ENCODE measurements around the gene PSMG2. TPM values are rescaled to one million over a fixed set of nuclear protein-coding genes. Genes with fewer than 3 reads are reported as not detected.

Gene PSMG2, protein sequence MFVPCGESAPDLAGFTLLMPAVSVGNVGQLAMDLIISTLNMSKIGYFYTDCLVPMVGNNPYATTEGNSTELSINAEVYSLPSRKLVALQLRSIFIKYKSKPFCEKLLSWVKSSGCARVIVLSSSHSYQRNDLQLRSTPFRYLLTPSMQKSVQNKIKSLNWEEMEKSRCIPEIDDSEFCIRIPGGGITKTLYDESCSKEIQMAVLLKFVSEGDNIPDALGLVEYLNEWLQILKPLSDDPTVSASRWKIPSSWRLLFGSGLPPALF
- 24.6 and 24.8 TPM in 2 replicates for total RNA-seq (2013; cell fraction: nucleolus; rRNA removed)
- 117 and 134 TPM in 2 replicates for total RNA-seq (2014; rRNA removed)
- 111 and 116 TPM in 2 replicates for total RNA-seq (2014; rRNA removed; fragmentation: Illumina TruSeq; extraction: Trizol)
- total RNA-seq (2021) = 87.0 and 88.5 TPM in 2 replicates
- 53.3 TPM for polyA plus RNA-seq (2011; ENCODE audit: low read depth)
- 93.4 and 102 TPM in 2 replicates for polyA plus RNA-seq (2011; rRNA removed)
- 62.4 and 64.0 TPM in 2 replicates for polyA plus RNA-seq (2011; cell fraction: cytosol; rRNA removed)
- polyA plus RNA-seq (2011; cell fraction: nucleus; rRNA removed) = 34.3 and 37.0 TPM in 2 replicates
- 74.9 and 88.9 TPM in 2 replicates for polyA plus RNA-seq (2012)
- 116 and 119 TPM in 2 replicates for polyA plus RNA-seq (2014; fragmentation: Illumina TruSeq; extraction: Trizol)
- 100 to 1,000 TPM; 168 to 268 TPM for polyA plus RNA-seq (2014; fragmentation: Nextera tagmentation; extraction: Ambion mirVana)
- 81.5 and 97.4 TPM in 2 replicates for polyA plus RNA-seq (2014; rRNA removed)
- polyA plus RNA-seq (2016; fragmentation: Nextera tagmentation; extraction: Ambion mirVana) = 100 to 1,000 TPM; 156 to 174 TPM
- polyA minus RNA-seq (2011; rRNA and poly(A)+ RNA removed) = 54.7 and 59.0 TPM in 2 replicates
- polyA minus RNA-seq (2011; cell fraction: cytosol; rRNA and poly(A)+ RNA removed) = 29.1 and 29.4 TPM in 2 replicates
- 8.1 and 11.1 TPM in 2 replicates for polyA minus RNA-seq (2011; cell fraction: nucleus; rRNA and poly(A)+ RNA removed)
- Bru-seq, nascent RNA = percentile 69 among the genes with signal in this experiment
- BruChase-seq, experiment 1, labeled RNA remaining after a 6-hour chase = percentile 74 among the genes with signal in this experiment
- BruChase-seq, experiment 2, labeled RNA remaining after a 2-hour chase = percentile 73 among the genes with signal in this experiment
- long read RNA-seq, experiment 1, transcript PSMG2-201 (7 exons, 1,686 nt) = major isoform, 74 of 75 reads
- long read RNA-seq, experiment 1, partial matches to known transcripts = 1 of 75 reads
- long read RNA-seq, experiment 1, other reads (novel, unspliced or antisense) = 0 of 75 reads
- long read RNA-seq, experiment 2, transcript PSMG2-201 (7 exons, 1,686 nt) = major isoform, 474 of 499 reads
- long read RNA-seq, experiment 2, transcript PSMG2-210 (6 exons, 1,036 nt) = minor isoform, 9 of 499 reads
- long read RNA-seq, experiment 2, partial matches to known transcripts = 7 of 499 reads
- long read RNA-seq, experiment 2, other reads (novel, unspliced or antisense) = 7 of 499 reads

DNA sequence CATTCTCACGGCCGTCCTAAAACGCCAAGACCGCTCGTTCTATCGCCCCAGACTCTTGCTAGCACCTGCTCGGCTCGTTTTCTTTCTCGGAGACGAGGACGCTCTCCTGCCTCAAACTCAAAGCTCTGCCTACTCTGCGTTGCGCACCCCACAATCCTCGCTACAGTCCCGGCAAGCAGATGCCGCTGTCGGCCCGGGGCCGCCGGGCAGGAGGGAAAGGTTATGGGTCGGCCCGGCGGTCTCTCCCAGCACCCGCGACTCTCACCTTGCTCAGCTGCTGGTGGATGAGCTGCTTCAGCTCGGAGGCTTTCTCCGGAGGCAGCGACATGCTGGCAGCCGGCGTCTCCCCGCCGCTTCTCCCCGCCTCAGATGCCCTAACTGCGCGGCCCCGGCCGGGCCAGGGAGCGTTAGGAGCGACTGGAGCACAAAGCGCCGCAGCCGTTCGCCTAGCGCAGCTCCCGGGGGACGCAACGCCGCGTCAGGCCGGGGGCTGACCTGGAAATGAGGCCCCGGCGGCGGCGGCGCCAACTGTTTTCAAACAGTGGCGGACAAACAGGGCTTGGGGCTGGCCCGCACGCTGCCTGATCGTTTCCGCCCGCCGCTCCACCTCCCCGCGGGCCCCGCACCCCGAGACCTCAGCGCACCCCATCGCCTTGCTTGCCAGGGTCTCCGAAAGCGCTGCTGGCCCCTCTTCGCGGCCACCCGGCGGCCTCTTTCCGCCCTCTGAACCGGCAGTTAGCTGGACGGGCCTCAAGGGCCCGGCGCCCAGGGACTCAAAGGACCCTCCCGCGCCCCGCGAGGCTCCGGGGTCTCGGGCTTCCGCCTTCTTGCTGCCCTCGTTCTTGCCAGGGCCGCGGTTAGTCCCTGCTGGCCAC, at the start of gene PSMG2, which contains the start of gene CEP76:
Gene PSMG2 (plus strand): TSS at position 822 of the 875 bp plus-strand sequence. CDS start 66 bp downstream, outside the sequence.
Gene CEP76 (minus strand): TSS at position 503 of the 875 bp plus-strand sequence. CDS start 175 bp downstream, at position 328.
- peaks cover 57% of the 10 kb centered on the region for H3K79me2 ChIP-seq (ENCODE audit: control insufficient read depth, insufficient read depth, low read length)
- ChIA-PET SMC1A (ENCODE audit: uncharacterized antibody, unreplicated experiment) (interaction anchor here (0.6 to 2.1 kb wide), 4 partner anchors 22 to 183 kb away, joined by 3 to 9 read pairs (median 4); no protein-coding TSS in a partner anchor), POLR2A (interaction anchor here (0.5 to 1.9 kb wide), 6 partner anchors 8 to 181 kb away, joined by 3 to 8 read pairs (median 6); partner anchors contain the start of gene PTPN2), RAD21 (ENCODE audit: unreplicated experiment) (interaction anchor here (0.7 to 1.1 kb wide), 3 partner anchors 21 to 224 kb away, joined by 3 read pairs; no protein-coding TSS in a partner anchor), CTCF (interaction anchor here (0.7 to 1.1 kb wide), 2 partner anchors 9 to 310 kb away, joined by 4 read pairs; no protein-coding TSS in a partner anchor)
- no TSS peak for BruUV-seq (replicated peaks)
- intact Hi-C loops (cut with micrococcal nuclease; ENCODE audit: unreplicated experiment) = no loop called here
- peak; percentile 92 for ATAC-seq
- peak within 1 kb of the TSS; percentile 98 for H3K27ac ChIP-seq (ENCODE audit: control insufficient read depth, insufficient read depth)
- peaks cover 16% of the 10 kb centered on the region for H3K4me1 ChIP-seq (ENCODE audit: control insufficient read depth, insufficient read depth, low read length)
- H3K4me2 ChIP-seq (ENCODE audit: control insufficient read depth, insufficient read depth) = peak within 1 kb of the TSS; percentile 95
- peak; percentile 53 for DNase-seq (ENCODE audit: low read depth, low spot score)
- under 1% methylated on average over 74 of the region's 89 CpGs for WGBS (ENCODE audit: insufficient coverage, insufficient replicate concordance, low lambda C conversion rate, missing lambda C conversion rate)
- peak within 1 kb of the TSS; percentile 95 for H2AFZ ChIP-seq (ENCODE audit: control insufficient read depth, low read depth, low read length)
- peaks cover under 1 to 3% of the 10 kb centered on the region in 2 experiments; a peak in 1 of 4 replicates for H3K36me3 ChIP-seq (ENCODE audit: control insufficient read depth in 2 of 2, insufficient read depth in 2 of 2, low read length in 1 of 2)
- no peaks in the 10 kb centered on the region for H3K27me3 ChIP-seq (replicated peaks in 1 of 2; ENCODE audit: control insufficient read depth in 2 of 2, insufficient read depth in 2 of 2, low read length in 1 of 2)
- peak; percentile 31 for FAIRE-seq
- in situ Hi-C loops (cut with MboI) = no loop called here
- no peaks in the 10 kb centered on the region for H4K20me1 ChIP-seq (ENCODE audit: control insufficient read depth, insufficient read depth)
- peak within 1 kb of the TSS; percentile 96 for H3K4me3 ChIP-seq
- H3K9me3 ChIP-seq (replicated peaks; ENCODE audit: control insufficient read depth, insufficient read depth, low read length) = no peaks in the 10 kb centered on the region
- peak within 1 kb of the TSS; percentile 72 for H3K9ac ChIP-seq (ENCODE audit: control insufficient read depth, insufficient read depth, low read length)
- TF ChIP-seq SMAD5 (IDR thresholded peaks at IDR 0.05; ENCODE audit: low read depth) = 0 out of 2 replicates have a peak, but pooled peaks have one; percentile 26
- TF ChIP-seq SUPT20H (IDR thresholded peaks at IDR 0.05; ENCODE audit: borderline replicate concordance, control insufficient read depth, low read depth, low read length) = no peak
- no peak for TF ChIP-seq RUNX3 (IDR thresholded peaks at IDR 0.05; ENCODE audit: low read length)
- TF ChIP-seq, protein P1, sequence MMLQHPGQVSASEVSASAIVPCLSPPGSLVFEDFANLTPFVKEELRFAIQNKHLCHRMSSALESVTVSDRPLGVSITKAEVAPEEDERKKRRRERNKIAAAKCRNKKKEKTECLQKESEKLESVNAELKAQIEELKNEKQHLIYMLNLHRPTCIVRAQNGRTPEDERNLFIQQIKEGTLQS (IDR thresholded peaks at IDR 0.05; ENCODE audit: borderline replicate concordance, extremely low read depth, low read depth, low read length) = no peak
- peak; percentile 96 for TF ChIP-seq CHD2 (IDR thresholded peaks at IDR 0.05; ENCODE audit: borderline replicate concordance, low read depth, low read length)
- TF ChIP-seq, protein P2, sequence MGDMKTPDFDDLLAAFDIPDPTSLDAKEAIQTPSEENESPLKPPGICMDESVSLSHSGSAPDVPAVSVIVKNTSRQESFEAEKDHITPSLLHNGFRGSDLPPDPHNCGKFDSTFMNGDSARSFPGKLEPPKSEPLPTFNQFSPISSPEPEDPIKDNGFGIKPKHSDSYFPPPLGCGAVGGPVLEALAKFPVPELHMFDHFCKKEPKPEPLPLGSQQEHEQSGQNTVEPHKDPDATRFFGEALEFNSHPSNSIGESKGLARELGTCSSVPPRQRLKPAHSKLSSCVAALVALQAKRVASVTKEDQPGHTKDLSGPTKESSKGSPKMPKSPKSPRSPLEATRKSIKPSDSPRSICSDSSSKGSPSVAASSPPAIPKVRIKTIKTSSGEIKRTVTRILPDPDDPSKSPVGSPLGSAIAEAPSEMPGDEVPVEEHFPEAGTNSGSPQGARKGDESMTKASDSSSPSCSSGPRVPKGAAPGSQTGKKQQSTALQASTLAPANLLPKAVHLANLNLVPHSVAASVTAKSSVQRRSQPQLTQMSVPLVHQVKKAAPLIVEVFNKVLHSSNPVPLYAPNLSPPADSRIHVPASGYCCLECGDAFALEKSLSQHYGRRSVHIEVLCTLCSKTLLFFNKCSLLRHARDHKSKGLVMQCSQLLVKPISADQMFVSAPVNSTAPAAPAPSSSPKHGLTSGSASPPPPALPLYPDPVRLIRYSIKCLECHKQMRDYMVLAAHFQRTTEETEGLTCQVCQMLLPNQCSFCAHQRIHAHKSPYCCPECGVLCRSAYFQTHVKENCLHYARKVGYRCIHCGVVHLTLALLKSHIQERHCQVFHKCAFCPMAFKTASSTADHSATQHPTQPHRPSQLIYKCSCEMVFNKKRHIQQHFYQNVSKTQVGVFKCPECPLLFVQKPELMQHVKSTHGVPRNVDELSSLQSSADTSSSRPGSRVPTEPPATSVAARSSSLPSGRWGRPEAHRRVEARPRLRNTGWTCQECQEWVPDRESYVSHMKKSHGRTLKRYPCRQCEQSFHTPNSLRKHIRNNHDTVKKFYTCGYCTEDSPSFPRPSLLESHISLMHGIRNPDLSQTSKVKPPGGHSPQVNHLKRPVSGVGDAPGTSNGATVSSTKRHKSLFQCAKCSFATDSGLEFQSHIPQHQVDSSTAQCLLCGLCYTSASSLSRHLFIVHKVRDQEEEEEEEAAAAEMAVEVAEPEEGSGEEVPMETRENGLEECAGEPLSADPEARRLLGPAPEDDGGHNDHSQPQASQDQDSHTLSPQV (IDR thresholded peaks at IDR 0.05) = peak; percentile 96
- TF ChIP-seq PAX5 (IDR thresholded peaks at IDR 0.05; ENCODE audit: borderline replicate concordance, low read depth, low read length) = 0 out of 2 replicates have a peak, but pooled peaks have one; percentile 28
- no peak for TF ChIP-seq ZZZ3 (IDR thresholded peaks at IDR 0.05; ENCODE audit: control insufficient read depth, insufficient read length, low read depth)
- no peak for TF ChIP-seq KDM1A (IDR thresholded peaks at IDR 0.05; ENCODE audit: borderline replicate concordance)
- TF ChIP-seq MYC (IDR thresholded peaks at IDR 0.05; ENCODE audit: insufficient read depth, insufficient read length, insufficient replicate concordance, low read length, severe bottlenecking) = peak; percentile 97
- TF ChIP-seq CHD4 (IDR thresholded peaks at IDR 0.05) = no peak
- peak; percentile 88 for TF ChIP-seq CBFB (IDR thresholded peaks at IDR 0.05; ENCODE audit: low read depth)
